Inferior parietal cortex (tissue), 1 donor: ENCODE measurements around the gene DNAH7.

Experiments used
- DNase-seq: peaks from one replicate; pipeline ENCODE4 v3.0.0-alpha.2; 2016; ENCODE audit errors: extremely low spot score

Gene DNAH7

GRCh38 chr2:195864316-195864715, 204.3 kb downstream of the DNAH7 start:
- no peak for DNase-seq

- no peak for DNase-seq
Observed at GRCh38 chr2:195863564-195863963, 205.1 kb downstream of the DNAH7 start.

- DNase-seq: no peak
Observed at GRCh38 chr2:195863121-195863520, 205.5 kb downstream of the DNAH7 start.

GRCh38 chr2:195861821-195862220, 206.8 kb downstream of the DNAH7 start:
- DNase-seq: no peak

- DNase-seq: no peak
Observed at GRCh38 chr2:195859513-195859912, 209.1 kb downstream of the DNAH7 start.

- DNase-seq: no peak
Observed at GRCh38 chr2:195857132-195857531, 211.5 kb downstream of the DNAH7 start.

- DNase-seq: no peak
Observed at GRCh38 chr2:195850764-195851163, 217.9 kb downstream of the DNAH7 start.

- DNase-seq: no peak
Observed at GRCh38 chr2:195848119-195848899, 220.3 kb downstream of the DNAH7 start.

- no peak for DNase-seq
Observed at GRCh38 chr2:195842932-195843331, 225.7 kb downstream of the DNAH7 start.

GRCh38 chr2:195838002-195838401, 230.6 kb downstream of the DNAH7 start:
- DNase-seq: no peak

GRCh38 chr2:195836002-195836401, 232.6 kb downstream of the DNAH7 start:
- DNase-seq: no peak

- no peak for DNase-seq
Observed at GRCh38 chr2:195834836-195835235, 233.8 kb downstream of the DNAH7 start.

GRCh38 chr2:195830968-195831950, 237.4 kb downstream of the DNAH7 start:
- no peak for DNase-seq

GRCh38 chr2:195824478-195824877, 244.2 kb downstream of the DNAH7 start:
- DNase-seq: no peak

GRCh38 chr2:195823206-195823605, 245.4 kb downstream of the DNAH7 start:
- no peak for DNase-seq

GRCh38 chr2:195821566-195821932, 247.1 kb downstream of the DNAH7 start:
- no peak for DNase-seq

GRCh38 chr2:195820867-195821565, 247.6 kb downstream of the DNAH7 start:
- no peak for DNase-seq

- no peak for DNase-seq
Observed at GRCh38 chr2:195820373-195820772, 248.3 kb downstream of the DNAH7 start.

GRCh38 chr2:195819276-195819675, 249.4 kb downstream of the DNAH7 start:
- no peak for DNase-seq

GRCh38 chr2:195818526-195818925, 250.1 kb downstream of the DNAH7 start:
- DNase-seq: no peak

- no peak for DNase-seq
Observed at GRCh38 chr2:195818106-195818505, 250.5 kb downstream of the DNAH7 start.

- no peak for DNase-seq
Observed at GRCh38 chr2:195815083-195815482, 253.6 kb downstream of the DNAH7 start.
